H1 (cell line): ENCODE data around the gene CHST8.

Experiments used
- EZH2 ChIP-seq: fragments of 200-600 bp; sonication (generic); IDR thresholded peaks from 2 replicates; pipeline ENCODE4 v1.7.1; 2012; ENCODE audit warnings: low read depth, mild to moderate bottlenecking, moderate library complexity, low read length, inconsistent platforms; ENCODE audit not compliant: severe bottlenecking
- SP2 ChIP-seq: IDR thresholded peaks from 2 replicates; pipeline ENCODE4 v1.6.1; 2012; ENCODE audit warnings: mild to moderate bottlenecking, low read length, inconsistent platforms
- TF ChIP-seq, protein P1 (sequence below): IDR thresholded peaks from 2 replicates; pipeline ENCODE4 v1.6.1; 2011; ENCODE audit warnings: low read depth, mild to moderate bottlenecking, low read length; ENCODE audit not compliant: insufficient read depth
- TF ChIP-seq, protein P2 (sequence below), 3 experiments: IDR thresholded peaks; 1 replicate in 2 of 3; 2 replicates in 1 of 3; pipeline versions ENCODE4 v1.5.1 to v1.6.1; 2011; ENCODE audit warnings: low read length in 3 of 3, mild to moderate bottlenecking in 3 of 3, inconsistent platforms in 2 of 3, low read depth in 1 of 3, moderate library complexity in 1 of 3; ENCODE audit not compliant: insufficient read depth in 1 of 3; ENCODE audit errors: control extremely low read depth in 1 of 3

- TF ChIP-seq, protein P1, sequence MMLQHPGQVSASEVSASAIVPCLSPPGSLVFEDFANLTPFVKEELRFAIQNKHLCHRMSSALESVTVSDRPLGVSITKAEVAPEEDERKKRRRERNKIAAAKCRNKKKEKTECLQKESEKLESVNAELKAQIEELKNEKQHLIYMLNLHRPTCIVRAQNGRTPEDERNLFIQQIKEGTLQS: no peak
- no peak for TF ChIP-seq EZH2
- no peak for TF ChIP-seq SP2
- TF ChIP-seq, protein P2, sequence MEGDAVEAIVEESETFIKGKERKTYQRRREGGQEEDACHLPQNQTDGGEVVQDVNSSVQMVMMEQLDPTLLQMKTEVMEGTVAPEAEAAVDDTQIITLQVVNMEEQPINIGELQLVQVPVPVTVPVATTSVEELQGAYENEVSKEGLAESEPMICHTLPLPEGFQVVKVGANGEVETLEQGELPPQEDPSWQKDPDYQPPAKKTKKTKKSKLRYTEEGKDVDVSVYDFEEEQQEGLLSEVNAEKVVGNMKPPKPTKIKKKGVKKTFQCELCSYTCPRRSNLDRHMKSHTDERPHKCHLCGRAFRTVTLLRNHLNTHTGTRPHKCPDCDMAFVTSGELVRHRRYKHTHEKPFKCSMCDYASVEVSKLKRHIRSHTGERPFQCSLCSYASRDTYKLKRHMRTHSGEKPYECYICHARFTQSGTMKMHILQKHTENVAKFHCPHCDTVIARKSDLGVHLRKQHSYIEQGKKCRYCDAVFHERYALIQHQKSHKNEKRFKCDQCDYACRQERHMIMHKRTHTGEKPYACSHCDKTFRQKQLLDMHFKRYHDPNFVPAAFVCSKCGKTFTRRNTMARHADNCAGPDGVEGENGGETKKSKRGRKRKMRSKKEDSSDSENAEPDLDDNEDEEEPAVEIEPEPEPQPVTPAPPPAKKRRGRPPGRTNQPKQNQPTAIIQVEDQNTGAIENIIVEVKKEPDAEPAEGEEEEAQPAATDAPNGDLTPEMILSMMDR (IDR thresholded peaks at IDR 0.05; ENCODE audit: control extremely low read depth in 1 of 3, insufficient read depth in 1 of 3, low read depth in 1 of 3, low read length in 3 of 3): no peak
These were observed 113.2 kb downstream of the CHST8 start for GRCh38 chr19:33734913-33735312.
